B cell (primary cell): ENCODE results near the gene TEFM. TPM values are rescaled to one million over a fixed set of nuclear protein-coding genes. Genes with fewer than 3 reads are reported as not detected.

Source experiments
- ATAC-seq: fragments of 200-7000 bp; cut with Tn5 transposase; one replicate; pipeline ENCODE4 v1.10.0; 2021; ENCODE audit warnings: low read depth, mild to moderate bottlenecking, moderate number of reproducible peaks, moderate library complexity
- CTCF ChIA-PET: fragments of 350-600 bp; sonication (Branson Sonifier 250); formaldehyde crosslinking; loops from one replicate; lab custom pipeline; 2021; ENCODE audit warnings: antibody characterized with exemption, inconsistent platforms; lab: Charles Lee
- POLR2A ChIA-PET: fragments of 350-600 bp; sonication (Branson Sonifier 250); formaldehyde crosslinking; loops from one replicate; lab custom pipeline; 2021; ENCODE audit warnings: antibody characterized with exemption; lab: Charles Lee
- DNase-seq: peaks from one replicate; pipeline ENCODE4 v3.0.0; 2013
- H2AFZ ChIP-seq: 2 replicates; pipeline ENCODE4 v1.6.1; 2012; ENCODE audit warnings: mild to moderate bottlenecking, low read depth, low read length; ENCODE audit not compliant: insufficient read depth, poor library complexity, severe bottlenecking
- H3K27ac ChIP-seq, 2 donors: 1 replicate in 1 of 2; 2 replicates in 1 of 2; pipeline ENCODE4 v1.5.1; 2012 to 2013; ENCODE audit warnings: low read length in 2 of 2, mild to moderate bottlenecking in 2 of 2, moderate library complexity in 1 of 2
- H3K27me3 ChIP-seq, 4 experiments: fragments of 200-600 bp in 1 of 4; sonication (generic) in 1 of 4; replicated peaks in 1 of 4; 1 replicate in 2 of 4; 2 replicates in 2 of 4; pipeline versions ENCODE4 v1.6.1 to v1.7.0; 2013 to 2016; ENCODE audit warnings: low read length in 3 of 4, mild to moderate bottlenecking in 2 of 4, mixed read lengths in 1 of 4, moderate library complexity in 1 of 4; ENCODE audit not compliant: insufficient read depth in 4 of 4, control insufficient read depth in 3 of 4; ENCODE audit errors: control extremely low read depth in 1 of 4
- H3K36me3 ChIP-seq, 2 experiments: replicated peaks in 1 of 2; 1 replicate in 1 of 2; 2 replicates in 1 of 2; pipeline versions ENCODE4 v1.6.1 to v1.7.1; 2013; ENCODE audit warnings: low read length in 1 of 2; ENCODE audit not compliant: insufficient read depth in 2 of 2, control insufficient read depth in 1 of 2; ENCODE audit errors: control extremely low read depth in 1 of 2, extremely low read depth in 1 of 2
- H3K4me1 ChIP-seq, 2 donors: fragments of 200-600 bp in 1 of 2; sonication (generic) in 1 of 2; 1 replicate in 1 of 2; 2 replicates in 1 of 2; pipeline versions ENCODE4 v1.5.1 to v1.6.1; 2013 to 2017; ENCODE audit warnings: low read length in 2 of 2; ENCODE audit not compliant: control insufficient read depth in 2 of 2, insufficient read depth in 2 of 2
- H3K4me2 ChIP-seq: replicated peaks from 2 replicates; pipeline ENCODE3; 2012; ENCODE audit warnings: mild to moderate bottlenecking, low read depth, low read length; ENCODE audit not compliant: poor library complexity, severe bottlenecking
- H3K4me3 ChIP-seq, 5 experiments: fragments of 200-600 bp in 1 of 5; sonication (generic) in 1 of 5; 1 replicate in 3 of 5; 2 replicates in 2 of 5; pipeline versions ENCODE4 v1.5.1 to v1.7.0; 2011 to 2016; ENCODE audit warnings: low read length in 4 of 5, mild to moderate bottlenecking in 4 of 5, low read depth in 2 of 5, control low read depth in 1 of 5, moderate library complexity in 1 of 5; ENCODE audit not compliant: insufficient read depth in 1 of 5; ENCODE audit errors: control extremely low read depth in 1 of 5, extremely low read depth in 1 of 5
- H3K79me2 ChIP-seq: fragments of 200-600 bp; sonication (generic); one replicate; pipeline ENCODE4 v1.6.0; 2016; ENCODE audit warnings: low read length; ENCODE audit not compliant: control insufficient read depth, insufficient read depth
- H3K9ac ChIP-seq: fragments of 200-600 bp; sonication (generic); 2 replicates; pipeline ENCODE4 v1.6.1; 2017; ENCODE audit warnings: mild to moderate bottlenecking, low read length, moderate library complexity
- H3K9me3 ChIP-seq, 3 donors: one replicate each; pipeline versions ENCODE4 v1.6.1 to v1.7.1; 2013; ENCODE audit warnings: low read length in 2 of 3; ENCODE audit not compliant: control insufficient read depth in 2 of 3, insufficient read depth in 1 of 3; ENCODE audit errors: control extremely low read depth in 1 of 3
- H4K20me1 ChIP-seq: 2 replicates; pipeline ENCODE4 v1.6.0; 2012; ENCODE audit warnings: mild to moderate bottlenecking, low read length; ENCODE audit not compliant: insufficient read depth, control insufficient read depth, poor library complexity, severe bottlenecking
- H3K27ac Mint-ChIP-seq: one replicate; pipeline ENCODE4 v1.8.0; 2021; ENCODE audit warnings: mixed read lengths
- H3K27me3 Mint-ChIP-seq: one replicate; pipeline ENCODE4 v1.8.0; 2021; ENCODE audit warnings: mixed read lengths
- H3K4me1 Mint-ChIP-seq: one replicate; pipeline ENCODE4 v1.8.0; 2021; ENCODE audit warnings: mixed read lengths
- H3K4me3 Mint-ChIP-seq: one replicate; pipeline ENCODE4 v1.8.0; 2021; ENCODE audit warnings: mixed read lengths
- H3K9me3 Mint-ChIP-seq: one replicate; pipeline ENCODE4 v1.8.0; 2022; ENCODE audit warnings: mixed read lengths; ENCODE audit not compliant: insufficient read depth
- EZH2 ChIP-seq: IDR thresholded peaks from 2 replicates; pipeline ENCODE4 v1.6.1; 2012; ENCODE audit warnings: borderline replicate concordance, low read depth, mild to moderate bottlenecking, moderate library complexity, low read length; ENCODE audit not compliant: insufficient read depth, poor library complexity, severe bottlenecking
- WGBS: methylation state at CpG from one replicate; pipeline ENCODE4 v1.1.5; 2013; ENCODE audit warnings: missing lambda C conversion rate; ENCODE audit not compliant: insufficient coverage; 5-methylcytosine and 5-hydroxymethylcytosine counted together
- intact Hi-C: fragments of 100-400 bp; cut with micrococcal nuclease; formaldehyde crosslinking; loops from one replicate; pipeline ENCODE4 v1.10.0; 2022
- polyA plus RNA-seq: library from polyadenylated mRNA; depleted of rRNA; stranded (reverse); fragments of >200 nt; gene quantifications from 2 replicates; pipeline ENCODE4 v1.2.3, GENCODE V29; 2012
- total RNA-seq, 2 donors: library from RNA; stranded (reverse); fragments of 120-200 nt in 1 of 2; gene quantifications; 1 replicate in 1 of 2; 2 replicates in 1 of 2; pipeline versions ENCODE4 v1.2.3 to v1.2.4, GENCODE V29; 2013 to 2022
- TF ChIP-seq, protein P1 (sequence below): fragments of 200-600 bp; IDR thresholded peaks from one replicate; pipeline ENCODE4 v1.8.0; 2022; ENCODE audit warnings: antibody characterized with exemption, mild to moderate bottlenecking

The TEFM gene
- total and polyA plus RNA-seq, 2 donors (not counting 1 experiment from before 2014, with no cell fraction given) = 8.8 to 27.8 TPM

DNA sequence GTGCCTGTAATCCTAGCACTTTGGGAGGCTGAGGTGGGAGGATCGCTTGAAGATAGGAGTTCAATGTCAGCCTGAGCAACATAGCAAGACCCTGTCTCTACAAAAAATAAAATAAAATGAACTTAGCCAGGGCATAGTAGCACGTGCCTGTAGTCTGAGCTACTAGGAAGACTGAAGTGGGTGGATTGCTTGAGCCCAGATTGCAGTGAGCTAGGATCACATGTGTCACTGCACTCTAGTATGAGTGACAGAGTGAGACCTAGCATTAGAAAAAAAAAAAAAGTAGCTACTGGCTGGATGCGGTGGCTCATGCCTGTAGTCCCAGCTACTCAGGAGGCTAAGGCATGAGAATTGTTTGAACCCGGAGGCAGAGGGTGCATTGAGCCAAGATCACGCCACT, 21.7 kb upstream of the TEFM start:
- ChIA-PET CTCF (interaction anchor here (0.7 to 0.9 kb wide), 2 partner anchors 45 to 421 kb away, joined by 3 to 4 read pairs; no protein-coding TSS in a partner anchor), POLR2A (no interaction called here)
- no peaks in the 10 kb centered on the region for H3K27me3 Mint-ChIP-seq
- intact Hi-C loops = no loop called here
- Histone ChIP-seq H3K36me3 (peaks cover 0 to 6% of the 10 kb centered on the region in 2 experiments), H3K9me3 (no peaks in the 10 kb centered on the region), H3K27ac (no peak overlapping the region), H3K27me3 (peaks cover 0 to 3% (median 0%) of the 10 kb centered on the region in 4 experiments), H2AFZ (no peak overlapping the region), H3K4me2 (no peak overlapping the region), H3K4me3 (no peak overlapping the region), H3K4me1 (peaks cover 3% of the 10 kb centered on the region in 2 donors), H3K9ac (no peak overlapping the region), H4K20me1 (no peaks in the 10 kb centered on the region), H3K79me2 (no peaks in the 10 kb centered on the region)
- peaks cover 2% of the 10 kb centered on the region for H3K4me1 Mint-ChIP-seq
- no peak for ATAC-seq
- 95% methylated on average over 3 of the region's 5 CpGs for WGBS
- TF ChIP-seq, protein P1, sequence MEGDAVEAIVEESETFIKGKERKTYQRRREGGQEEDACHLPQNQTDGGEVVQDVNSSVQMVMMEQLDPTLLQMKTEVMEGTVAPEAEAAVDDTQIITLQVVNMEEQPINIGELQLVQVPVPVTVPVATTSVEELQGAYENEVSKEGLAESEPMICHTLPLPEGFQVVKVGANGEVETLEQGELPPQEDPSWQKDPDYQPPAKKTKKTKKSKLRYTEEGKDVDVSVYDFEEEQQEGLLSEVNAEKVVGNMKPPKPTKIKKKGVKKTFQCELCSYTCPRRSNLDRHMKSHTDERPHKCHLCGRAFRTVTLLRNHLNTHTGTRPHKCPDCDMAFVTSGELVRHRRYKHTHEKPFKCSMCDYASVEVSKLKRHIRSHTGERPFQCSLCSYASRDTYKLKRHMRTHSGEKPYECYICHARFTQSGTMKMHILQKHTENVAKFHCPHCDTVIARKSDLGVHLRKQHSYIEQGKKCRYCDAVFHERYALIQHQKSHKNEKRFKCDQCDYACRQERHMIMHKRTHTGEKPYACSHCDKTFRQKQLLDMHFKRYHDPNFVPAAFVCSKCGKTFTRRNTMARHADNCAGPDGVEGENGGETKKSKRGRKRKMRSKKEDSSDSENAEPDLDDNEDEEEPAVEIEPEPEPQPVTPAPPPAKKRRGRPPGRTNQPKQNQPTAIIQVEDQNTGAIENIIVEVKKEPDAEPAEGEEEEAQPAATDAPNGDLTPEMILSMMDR = no peak
- no peak for TF ChIP-seq EZH2
- H3K9me3 Mint-ChIP-seq = no peaks in the 10 kb centered on the region
- no peak overlapping the region for H3K27ac Mint-ChIP-seq
- no peak overlapping the region for H3K4me3 Mint-ChIP-seq
- no peak for DNase-seq

DNA sequence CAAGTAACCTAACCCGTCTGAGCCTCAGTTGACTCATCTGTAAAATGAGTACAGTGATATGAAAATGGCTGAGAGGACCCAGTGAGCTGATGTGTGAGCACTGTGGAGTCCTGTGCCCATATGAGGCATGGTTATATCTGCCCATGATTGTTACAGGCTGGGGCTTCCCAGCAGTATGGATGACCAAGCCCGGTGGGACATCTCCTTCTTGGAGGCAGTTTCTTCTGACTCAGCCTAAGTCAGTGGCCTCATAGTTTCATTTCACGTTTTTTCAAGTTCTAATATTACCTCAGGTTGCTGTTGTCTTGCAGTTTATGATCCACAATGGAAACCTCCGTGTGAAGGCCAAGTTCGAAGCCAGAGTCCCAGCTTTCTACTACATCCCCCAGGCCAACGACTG, 20.5 kb upstream of the TEFM start:
- WGBS = 72% methylated on average over 2 of the region's 6 CpGs
- H3K4me3 ChIP-seq = no peak overlapping the region
- Mint-ChIP-seq H3K4me1 (peaks cover 7% of the 10 kb centered on the region), H3K4me3 (no peak overlapping the region), H3K27me3 (no peaks in the 10 kb centered on the region), H3K9me3 (no peaks in the 10 kb centered on the region), H3K27ac (no peak overlapping the region)
- peaks cover 0 to 6% of the 10 kb centered on the region in 2 experiments for H3K36me3 ChIP-seq
- CTCF ChIA-PET = interaction anchor here (0.9 kb wide), 1 partner anchor 44 kb away, joined by 4 read pairs; no protein-coding TSS in a partner anchor
- H2AFZ ChIP-seq = no peak overlapping the region
- TF ChIP-seq, protein P1 = no peak
- TF ChIP-seq EZH2 = no peak
- H3K27ac ChIP-seq = no peak overlapping the region
- no peaks in the 10 kb centered on the region for H3K79me2 ChIP-seq
- ATAC-seq = no peak
- intact Hi-C loops = no loop called here
- H4K20me1 ChIP-seq = no peaks in the 10 kb centered on the region
- H3K4me1 ChIP-seq = peaks cover 5 to 10% of the 10 kb centered on the region in 2 donors
- H3K9me3 ChIP-seq = no peaks in the 10 kb centered on the region
- H3K9ac ChIP-seq = no peak overlapping the region
- H3K27me3 ChIP-seq = peaks cover 0 to 6% (median 0%) of the 10 kb centered on the region in 4 experiments
- no peak overlapping the region for H3K4me2 ChIP-seq
- POLR2A ChIA-PET = no interaction called here
- DNase-seq = no peak
